Glutamatergic neuron (in vitro differentiated cells): ENCODE data around the gene APAF1. TPM values are rescaled to one million over a fixed set of nuclear protein-coding genes. Genes with fewer than 3 reads are reported as not detected.

Source experiments
- DNase-seq: peaks from one replicate; pipeline ENCODE4 v3.0.0; 2022
- H3K27ac Mint-ChIP-seq: one replicate; pipeline ENCODE4 v1.8.0; 2020; ENCODE audit warnings: mild to moderate bottlenecking, mixed read lengths, inconsistent platforms; ENCODE audit not compliant: unreplicated experiment
- H3K27me3 Mint-ChIP-seq: one replicate; pipeline ENCODE4 v1.8.0; 2020; ENCODE audit warnings: mild to moderate bottlenecking, moderate library complexity, mixed read lengths, inconsistent platforms; ENCODE audit not compliant: unreplicated experiment
- H3K36me3 Mint-ChIP-seq: one replicate; pipeline ENCODE4 v1.8.0; 2020; ENCODE audit warnings: mild to moderate bottlenecking, mixed read lengths, inconsistent platforms; ENCODE audit not compliant: unreplicated experiment
- H3K4me1 Mint-ChIP-seq: one replicate; pipeline ENCODE4 v1.8.0; 2020; ENCODE audit warnings: mild to moderate bottlenecking, low read depth, mixed read lengths, inconsistent platforms; ENCODE audit not compliant: unreplicated experiment
- H3K4me3 Mint-ChIP-seq: one replicate; pipeline ENCODE4 v1.8.0; 2020; ENCODE audit warnings: mild to moderate bottlenecking, mixed read lengths, inconsistent platforms; ENCODE audit not compliant: unreplicated experiment
- H3K9me3 Mint-ChIP-seq: one replicate; pipeline ENCODE4 v1.8.0; 2020; ENCODE audit warnings: mild to moderate bottlenecking, moderate library complexity, mixed read lengths, inconsistent platforms; ENCODE audit not compliant: unreplicated experiment
- CTCF ChIP-seq: fragments of 200-600 bp; sonication (generic); IDR thresholded peaks from one replicate; pipeline ENCODE4 v1.5.0; 2021; ENCODE audit not compliant: partially characterized antibody, unreplicated experiment
- total RNA-seq: library from RNA; stranded (reverse); fragmentation: NEBNext Ultra II Directional; extraction: Animal tissue kit (Norgen Biotek cat#: 25700); gene quantifications from one replicate; pipeline ENCODE4 v1.2.1, GENCODE V29; 2021; ENCODE audit not compliant: unreplicated experiment

Gene APAF1
- total RNA-seq, 1 donor from 2014 or later: 20.8 TPM

GRCh38 chr12:98770230-98770629 lies 125.1 kb downstream of the APAF1 start:
- TF ChIP-seq CTCF: no peak
- DNase-seq: no peak
- peaks cover 8% of the 10 kb centered on the region for H3K36me3 Mint-ChIP-seq
- H3K27ac Mint-ChIP-seq: no peak overlapping the region
- no peaks in the 10 kb centered on the region for H3K27me3 Mint-ChIP-seq
- H3K4me1 Mint-ChIP-seq: peaks cover 13% of the 10 kb centered on the region
- H3K9me3 Mint-ChIP-seq: peaks cover 3% of the 10 kb centered on the region
- no peak overlapping the region for H3K4me3 Mint-ChIP-seq

GRCh38 chr12:98771811-98772752 lies 127.0 kb downstream of the APAF1 start:
- no peaks in the 10 kb centered on the region for H3K27me3 Mint-ChIP-seq
- H3K9me3 Mint-ChIP-seq: peaks cover 3% of the 10 kb centered on the region
- peaks cover 8% of the 10 kb centered on the region for H3K36me3 Mint-ChIP-seq
- no peak for DNase-seq
- peaks cover 13% of the 10 kb centered on the region for H3K4me1 Mint-ChIP-seq
- no peak for TF ChIP-seq CTCF
- H3K4me3 Mint-ChIP-seq: no peak overlapping the region
- H3K27ac Mint-ChIP-seq: no peak overlapping the region

GRCh38 chr12:98772818-98773217 lies 127.7 kb downstream of the APAF1 start:
- no peak overlapping the region for H3K4me3 Mint-ChIP-seq
- peaks cover 3% of the 10 kb centered on the region for H3K9me3 Mint-ChIP-seq
- TF ChIP-seq CTCF: no peak
- H3K27ac Mint-ChIP-seq: no peak overlapping the region
- no peaks in the 10 kb centered on the region for H3K27me3 Mint-ChIP-seq
- DNase-seq: no peak
- H3K36me3 Mint-ChIP-seq: peaks cover 8% of the 10 kb centered on the region
- peaks cover 13% of the 10 kb centered on the region for H3K4me1 Mint-ChIP-seq

- Mint-ChIP-seq H3K36me3 (no peaks in the 10 kb centered on the region), H3K27me3 (peaks cover 2% of the 10 kb centered on the region), H3K4me1 (no peaks in the 10 kb centered on the region), H3K4me3 (no peak overlapping the region), H3K27ac (no peak overlapping the region), H3K9me3 (peaks cover 2% of the 10 kb centered on the region)
- no peak for TF ChIP-seq CTCF
- DNase-seq: no peak
These were observed 135.2 kb downstream of the APAF1 start for GRCh38 chr12:98780261-98780660.

GRCh38 chr12:98783420-98783819 lies 138.3 kb downstream of the APAF1 start:
- no peak for DNase-seq
- H3K4me3 Mint-ChIP-seq: no peak overlapping the region
- H3K36me3 Mint-ChIP-seq: no peaks in the 10 kb centered on the region
- H3K27ac Mint-ChIP-seq: no peak overlapping the region
- TF ChIP-seq CTCF: no peak
- H3K9me3 Mint-ChIP-seq: peaks cover 2% of the 10 kb centered on the region
- peaks cover 2% of the 10 kb centered on the region for H3K27me3 Mint-ChIP-seq
- peaks cover 2% of the 10 kb centered on the region for H3K4me1 Mint-ChIP-seq
